Activated B cell treated with CpG ODN at 0.5 μM for 24 hours (primary cell): ENCODE results near the gene SLC6A8. TPM values are rescaled to one million over a fixed set of nuclear protein-coding genes. Genes with fewer than 3 reads are reported as not detected.

ENCODE experiments used
- total RNA-seq: library from RNA; stranded (reverse); gene quantifications from 2 replicates; pipeline ENCODE4 v1.2.3, GENCODE V29; 2022

The SLC6A8 gene
- total RNA-seq, 1 donor from 2014 or later: 1.2 TPM

Other genes with a start within 250 kb of the SLC6A8 start
- gene TREX2, start 241.9 kb upstream of the SLC6A8 start, total RNA-seq: 1.9 and 3.2 TPM in 2 replicates
- gene HAUS7, start 217.3 kb upstream of the SLC6A8 start, total RNA-seq: 39.2 and 42.7 TPM in 2 replicates
- gene BGN, start 192.9 kb upstream of the SLC6A8 start, total RNA-seq: not detected in 2 replicates
- gene ATP2B3, start 170.3 kb upstream of the SLC6A8 start, total RNA-seq: not detected in 2 replicates
- gene CCNQ, start 88.8 kb upstream of the SLC6A8 start, total RNA-seq: 25.3 and 25.8 TPM in 2 replicates
- gene DUSP9, start 40.7 kb upstream of the SLC6A8 start, total RNA-seq: 0.10 TPM in 1 of 2 replicates, not detected in the other
- not detected in 2 replicates for gene PNCK, start 14.1 kb upstream of the SLC6A8 start, total RNA-seq
- gene BCAP31, start 36.5 kb downstream of the SLC6A8 start, total RNA-seq: 90.5 and 90.7 TPM in 2 replicates
- 2.6 and 2.8 TPM in 2 replicates for gene ABCD1, start 36.9 kb downstream of the SLC6A8 start, total RNA-seq
- not detected in 2 replicates for gene PLXNB3, start 76.3 kb downstream of the SLC6A8 start, total RNA-seq
- not detected in 2 replicates for gene SRPK3, start 93.1 kb downstream of the SLC6A8 start, total RNA-seq
- gene IDH3G, start 106.4 kb downstream of the SLC6A8 start, total RNA-seq: 58.5 and 60.3 TPM in 2 replicates
- gene SSR4, start 106.7 kb downstream of the SLC6A8 start, total RNA-seq: 160 and 175 TPM in 2 replicates
- 0.07 TPM in 1 of 2 replicates, not detected in the other for gene PDZD4, start 142.6 kb downstream of the SLC6A8 start, total RNA-seq
- gene L1CAM, start 198.2 kb downstream of the SLC6A8 start, total RNA-seq: 7.3 and 11.0 TPM in 2 replicates
- gene AVPR2, start 216.7 kb downstream of the SLC6A8 start, total RNA-seq: not detected in 2 replicates
- gene ARHGAP4, start 238.3 kb downstream of the SLC6A8 start, total RNA-seq: 151 and 158 TPM in 2 replicates
- gene NAA10, start 247.1 kb downstream of the SLC6A8 start, total RNA-seq: 94.8 and 109 TPM in 2 replicates